Measurements from ENCODE around the gene MYF5. TPM values are rescaled to one million over a fixed set of nuclear protein-coding genes. Genes with fewer than 3 reads are reported as not detected.

MYF5 gene
- polyA plus RNA-seq, 3 donors, result not detected

DNA sequence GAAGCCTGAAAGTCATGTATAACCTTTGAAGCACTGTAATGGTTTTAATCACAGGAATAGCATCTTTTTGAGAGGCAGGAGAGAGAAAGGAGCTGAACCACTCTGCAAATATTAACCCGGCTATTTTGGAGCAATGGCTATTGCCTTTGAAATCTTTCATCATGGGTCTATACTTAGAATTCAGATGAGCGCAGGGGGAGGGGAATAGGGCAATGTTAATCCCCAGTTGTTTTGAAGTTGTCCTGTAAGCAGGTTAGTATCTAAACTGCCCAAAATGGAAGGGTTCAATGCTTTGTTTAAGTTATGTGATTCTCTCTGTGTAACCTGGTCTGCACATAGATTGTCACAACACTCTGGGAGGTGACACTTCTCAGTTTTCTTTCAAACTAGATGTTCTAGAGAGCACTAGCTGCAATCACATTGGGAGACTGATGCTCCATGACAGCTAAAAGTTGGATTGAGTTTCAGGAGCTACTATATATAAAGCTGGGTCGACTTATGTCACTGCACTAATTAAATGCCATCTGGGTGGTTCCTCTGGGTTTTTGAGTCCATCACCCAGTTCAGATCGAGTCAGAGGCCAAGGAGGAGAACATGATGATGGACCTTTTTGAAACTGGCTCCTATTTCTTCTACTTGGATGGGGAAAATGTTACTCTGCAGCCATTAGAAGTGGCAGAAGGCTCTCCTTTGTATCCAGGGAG, 9.4 kb upstream of the MYF5 start, which contains the start of gene MYF6:
TSS of gene MYF6 (plus strand) at position 509 of the 704 bp plus-strand sequence. CDS start at position 595, 86 bp downstream.
- H2AFZ ChIP-seq (ENCODE audit: insufficient read depth, low read depth, low read length, poor library complexity, severe bottlenecking), result peak within 1 kb of the TSS; percentile 72
- TF ChIP-seq, protein P1, sequence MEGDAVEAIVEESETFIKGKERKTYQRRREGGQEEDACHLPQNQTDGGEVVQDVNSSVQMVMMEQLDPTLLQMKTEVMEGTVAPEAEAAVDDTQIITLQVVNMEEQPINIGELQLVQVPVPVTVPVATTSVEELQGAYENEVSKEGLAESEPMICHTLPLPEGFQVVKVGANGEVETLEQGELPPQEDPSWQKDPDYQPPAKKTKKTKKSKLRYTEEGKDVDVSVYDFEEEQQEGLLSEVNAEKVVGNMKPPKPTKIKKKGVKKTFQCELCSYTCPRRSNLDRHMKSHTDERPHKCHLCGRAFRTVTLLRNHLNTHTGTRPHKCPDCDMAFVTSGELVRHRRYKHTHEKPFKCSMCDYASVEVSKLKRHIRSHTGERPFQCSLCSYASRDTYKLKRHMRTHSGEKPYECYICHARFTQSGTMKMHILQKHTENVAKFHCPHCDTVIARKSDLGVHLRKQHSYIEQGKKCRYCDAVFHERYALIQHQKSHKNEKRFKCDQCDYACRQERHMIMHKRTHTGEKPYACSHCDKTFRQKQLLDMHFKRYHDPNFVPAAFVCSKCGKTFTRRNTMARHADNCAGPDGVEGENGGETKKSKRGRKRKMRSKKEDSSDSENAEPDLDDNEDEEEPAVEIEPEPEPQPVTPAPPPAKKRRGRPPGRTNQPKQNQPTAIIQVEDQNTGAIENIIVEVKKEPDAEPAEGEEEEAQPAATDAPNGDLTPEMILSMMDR (IDR thresholded peaks at IDR 0.05), result no peak
- H4K20me1 ChIP-seq (ENCODE audit: insufficient read depth, low read length), result no peaks in the 10 kb centered on the region
- H3K9me3 Mint-ChIP-seq, result peaks cover 0 to 9% (median 3%) of the 10 kb centered on the region in 7 donors
- peak within 1 kb of the TSS; percentile 65 for H3K4me2 ChIP-seq (replicated peaks; ENCODE audit: extremely low read depth, low read length, poor library complexity, severe bottlenecking)
- H3K27ac Mint-ChIP-seq, result no peak within 1 kb of the TSS
- H3K36me3 ChIP-seq (replicated peaks in 1 of 2; ENCODE audit: control insufficient read depth in 1 of 2, insufficient read depth in 2 of 2, low read length in 2 of 2), result no peaks in the 10 kb centered on the region
- intact Hi-C loops (cut with micrococcal nuclease), result no loop called here
- H3K9me3 ChIP-seq (replicated peaks in 1 of 2; ENCODE audit: control insufficient read depth in 1 of 2, insufficient read depth in 1 of 2, low read length in 2 of 2), result no peaks in the 10 kb centered on the region
- no peak within 1 kb of the TSS for H3K9ac ChIP-seq (ENCODE audit: insufficient read depth, low read length, poor library complexity, severe bottlenecking)
- no peaks in the 10 kb centered on the region for H3K36me3 Mint-ChIP-seq
- peaks cover 35 to 57% (median 39%) of the 10 kb centered on the region in 3 donors for H3K27me3 Mint-ChIP-seq (ENCODE audit: low read depth in 3 of 3)
- H3K27ac ChIP-seq (ENCODE audit: low read depth in 1 of 2, low read length in 2 of 2), result no peak within 1 kb of the TSS
- peak within 1 kb of the TSS in 2 of 3 experiments; percentile 14 to 65 for H3K4me3 ChIP-seq (replicated peaks in 1 of 3; ENCODE audit: low read depth in 2 of 3, low read length in 3 of 3)
- peaks cover 16% of the 10 kb centered on the region for H3K4me1 Mint-ChIP-seq
- peak within 1 kb of the TSS; percentile 79 to 88 for H3K4me3 Mint-ChIP-seq
- H3K27me3 ChIP-seq (ENCODE audit: control insufficient read depth in 2 of 2, insufficient read depth in 2 of 2, low read length in 2 of 2), result peaks cover 20 to 33% of the 10 kb centered on the region in 2 donors
- DNase-seq, result no peak
- 66% methylated on average over 4 of the region's 4 CpGs for WGBS (ENCODE audit: insufficient coverage)
- H3K79me2 ChIP-seq (ENCODE audit: insufficient read depth, low read length), result no peaks in the 10 kb centered on the region
- peaks cover 11 to 13% of the 10 kb centered on the region in 2 donors for H3K4me1 ChIP-seq (ENCODE audit: control insufficient read depth in 1 of 2, insufficient read depth in 2 of 2, low read length in 2 of 2)

DNA sequence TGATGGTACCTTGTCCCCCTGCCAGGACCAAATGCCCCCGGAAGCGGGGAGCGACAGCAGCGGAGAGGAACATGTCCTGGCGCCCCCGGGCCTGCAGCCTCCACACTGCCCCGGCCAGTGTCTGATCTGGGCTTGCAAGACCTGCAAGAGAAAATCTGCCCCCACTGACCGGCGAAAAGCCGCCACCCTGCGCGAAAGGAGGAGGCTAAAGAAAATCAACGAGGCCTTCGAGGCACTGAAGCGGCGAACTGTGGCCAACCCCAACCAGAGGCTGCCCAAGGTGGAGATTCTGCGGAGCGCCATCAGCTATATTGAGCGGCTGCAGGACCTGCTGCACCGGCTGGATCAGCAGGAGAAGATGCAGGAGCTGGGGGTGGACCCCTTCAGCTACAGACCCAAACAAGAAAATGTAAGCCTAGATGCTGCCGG, 8.9 kb upstream of the MYF5 start:
- no peaks in the 10 kb centered on the region for H4K20me1 ChIP-seq (ENCODE audit: insufficient read depth, low read length)
- no peaks in the 10 kb centered on the region for H3K79me2 ChIP-seq (ENCODE audit: insufficient read depth, low read length)
- Mint-ChIP-seq H3K9me3 (peaks cover 0 to 9% (median 3%) of the 10 kb centered on the region in 7 donors), H3K4me1 (peaks cover 16% of the 10 kb centered on the region), H3K4me3 (peak overlapping the region; percentile 20 to 88), H3K36me3 (no peaks in the 10 kb centered on the region), H3K27ac (no peak overlapping the region), H3K27me3 (ENCODE audit: low read depth in 3 of 3) (peaks cover 36 to 61% (median 42%) of the 10 kb centered on the region in 3 donors)
- peaks cover 11 to 13% of the 10 kb centered on the region in 2 donors for H3K4me1 ChIP-seq (ENCODE audit: control insufficient read depth in 1 of 2, insufficient read depth in 2 of 2, low read length in 2 of 2)
- DNase-seq, result no peak
- H3K9ac ChIP-seq (ENCODE audit: insufficient read depth, low read length, poor library complexity, severe bottlenecking), result no peak overlapping the region
- TF ChIP-seq, protein P1 (IDR thresholded peaks at IDR 0.05), result no peak
- no peaks in the 10 kb centered on the region for H3K36me3 ChIP-seq (replicated peaks in 1 of 2; ENCODE audit: control insufficient read depth in 1 of 2, insufficient read depth in 2 of 2, low read length in 2 of 2)
- WGBS (ENCODE audit: insufficient coverage), result 18% methylated on average over 20 of the region's 21 CpGs
- peak overlapping the region in 1 of 3 experiments; percentile 65 for H3K4me3 ChIP-seq (replicated peaks in 1 of 3; ENCODE audit: low read depth in 2 of 3, low read length in 3 of 3)
- H3K4me2 ChIP-seq (replicated peaks; ENCODE audit: extremely low read depth, low read length, poor library complexity, severe bottlenecking), result peak overlapping the region; percentile 65
- no peaks in the 10 kb centered on the region for H3K9me3 ChIP-seq (replicated peaks in 1 of 2; ENCODE audit: control insufficient read depth in 1 of 2, insufficient read depth in 1 of 2, low read length in 2 of 2)
- no peak overlapping the region for H2AFZ ChIP-seq (ENCODE audit: insufficient read depth, low read depth, low read length, poor library complexity, severe bottlenecking)
- intact Hi-C loops (cut with micrococcal nuclease), result no loop called here
- no peak overlapping the region for H3K27ac ChIP-seq (ENCODE audit: low read depth in 1 of 2, low read length in 2 of 2)
- H3K27me3 ChIP-seq (ENCODE audit: control insufficient read depth in 2 of 2, insufficient read depth in 2 of 2, low read length in 2 of 2), result peaks cover 20 to 38% of the 10 kb centered on the region in 2 donors
